GM06990 (cell line): ENCODE results near the gene PRSS16.

Experiments
- DNase-seq: peaks from one replicate; pipeline ENCODE4 v3.0.0-alpha.2; 2011; ENCODE audit not compliant: insufficient read length; ENCODE audit errors: extremely low read depth
- H3K27me3 ChIP-seq: replicated peaks from 2 replicates; pipeline ENCODE4 v1.6.0; 2011; ENCODE audit warnings: low read length; ENCODE audit not compliant: control insufficient read depth, insufficient read depth
- H3K36me3 ChIP-seq: 2 replicates; pipeline ENCODE4 v1.5.1; 2011; ENCODE audit warnings: low read length; ENCODE audit not compliant: control insufficient read depth, insufficient read depth
- H3K4me3 ChIP-seq: replicated peaks from 2 replicates; pipeline ENCODE4 v1.5.1; 2011; ENCODE audit warnings: low read depth, mild to moderate bottlenecking, control low read depth, low read length
- TF ChIP-seq, protein P1 (sequence below): IDR thresholded peaks from 2 replicates; pipeline ENCODE4 v1.5.1; 2011; ENCODE audit warnings: low read length, control low read depth, mild to moderate bottlenecking, inconsistent platforms; ENCODE audit not compliant: insufficient read depth, poor library complexity, severe bottlenecking

The PRSS16 gene

GRCh38 chr6:27281105-27281539, 33.6 kb downstream of the PRSS16 start:
- no peak for DNase-seq
- Histone ChIP-seq H3K27me3 (no peaks in the 10 kb centered on the region), H3K36me3 (no peaks in the 10 kb centered on the region), H3K4me3 (peak overlapping the region; percentile 18; the same call in 1 of the 2 replicates)
- TF ChIP-seq, protein P1, sequence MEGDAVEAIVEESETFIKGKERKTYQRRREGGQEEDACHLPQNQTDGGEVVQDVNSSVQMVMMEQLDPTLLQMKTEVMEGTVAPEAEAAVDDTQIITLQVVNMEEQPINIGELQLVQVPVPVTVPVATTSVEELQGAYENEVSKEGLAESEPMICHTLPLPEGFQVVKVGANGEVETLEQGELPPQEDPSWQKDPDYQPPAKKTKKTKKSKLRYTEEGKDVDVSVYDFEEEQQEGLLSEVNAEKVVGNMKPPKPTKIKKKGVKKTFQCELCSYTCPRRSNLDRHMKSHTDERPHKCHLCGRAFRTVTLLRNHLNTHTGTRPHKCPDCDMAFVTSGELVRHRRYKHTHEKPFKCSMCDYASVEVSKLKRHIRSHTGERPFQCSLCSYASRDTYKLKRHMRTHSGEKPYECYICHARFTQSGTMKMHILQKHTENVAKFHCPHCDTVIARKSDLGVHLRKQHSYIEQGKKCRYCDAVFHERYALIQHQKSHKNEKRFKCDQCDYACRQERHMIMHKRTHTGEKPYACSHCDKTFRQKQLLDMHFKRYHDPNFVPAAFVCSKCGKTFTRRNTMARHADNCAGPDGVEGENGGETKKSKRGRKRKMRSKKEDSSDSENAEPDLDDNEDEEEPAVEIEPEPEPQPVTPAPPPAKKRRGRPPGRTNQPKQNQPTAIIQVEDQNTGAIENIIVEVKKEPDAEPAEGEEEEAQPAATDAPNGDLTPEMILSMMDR: no peak

DNA sequence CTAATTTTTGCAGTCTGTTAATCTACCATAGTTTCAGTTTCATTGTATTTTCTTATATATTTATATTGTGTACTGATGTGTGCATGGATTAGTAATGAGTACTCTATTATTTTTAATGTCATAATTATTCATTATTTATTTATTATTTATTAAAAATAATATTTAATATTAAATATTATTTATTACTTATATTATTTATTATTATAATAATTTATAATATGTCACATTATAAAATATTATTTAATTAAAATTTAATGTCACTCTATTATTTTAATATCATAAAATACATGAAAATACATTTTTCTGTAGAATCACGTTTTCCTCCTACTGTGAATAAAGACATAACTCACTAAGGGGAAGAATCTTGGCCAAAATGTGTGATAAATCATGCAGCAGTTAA, 34.1 kb downstream of the PRSS16 start:
- TF ChIP-seq, protein P1: no peak
- no peaks in the 10 kb centered on the region for H3K36me3 ChIP-seq
- no peaks in the 10 kb centered on the region for H3K27me3 ChIP-seq
- no peak overlapping the region for H3K4me3 ChIP-seq
- DNase-seq: no peak

DNA sequence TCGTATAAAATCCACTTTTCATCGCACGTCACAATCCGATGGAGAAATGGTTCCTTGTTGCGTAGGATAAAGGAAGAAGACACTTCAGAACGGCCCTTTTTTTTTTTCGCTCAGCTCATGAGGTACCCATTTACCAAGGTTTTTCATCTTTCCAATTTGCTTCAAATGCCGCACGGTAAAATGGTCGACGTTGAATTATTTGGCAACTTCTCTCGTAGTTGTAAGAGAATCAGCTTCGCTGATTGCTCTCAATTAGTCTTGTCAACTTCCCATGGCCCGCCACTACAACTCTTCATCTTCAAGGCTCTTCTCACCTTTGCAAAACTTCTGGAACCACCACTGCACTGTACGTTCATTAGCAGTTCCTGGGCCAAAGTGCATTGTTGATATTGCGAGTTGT, 35.8 kb downstream of the PRSS16 start:
- H3K36me3 ChIP-seq: no peaks in the 10 kb centered on the region
- no peak for DNase-seq
- H3K4me3 ChIP-seq: no peak overlapping the region
- no peaks in the 10 kb centered on the region for H3K27me3 ChIP-seq
- TF ChIP-seq, protein P1: no peak

GRCh38 chr6:27286141-27286540, 38.6 kb downstream of the PRSS16 start:
- no peaks in the 10 kb centered on the region for H3K36me3 ChIP-seq
- no peaks in the 10 kb centered on the region for H3K27me3 ChIP-seq
- TF ChIP-seq, protein P1: no peak
- no peak for DNase-seq
- no peak overlapping the region for H3K4me3 ChIP-seq

GRCh38 chr6:27287751-27288135, 40.2 kb downstream of the PRSS16 start:
- H3K4me3 ChIP-seq: 0 out of 2 replicates have a peak overlapping the region, but pooled peaks have one; percentile 8
- H3K36me3 ChIP-seq: no peaks in the 10 kb centered on the region
- no peak for DNase-seq
- TF ChIP-seq, protein P1: no peak
- H3K27me3 ChIP-seq: no peaks in the 10 kb centered on the region
